ENCODE results near the gene ATG14. TPM values are rescaled to one million over a fixed set of nuclear protein-coding genes. Genes with fewer than 3 reads are reported as not detected.
"Not testable (repeated sequence)": the region's sequence is repeated elsewhere in the genome, so short reads cannot be mapped to it uniquely, and the experiment has no call there.

Gene ATG14
- total RNA-seq, 8 experiments from 2014 or later: 7.7 to 19.1 (median 13.6) TPM

GRCh38 chr14:55430024-55430690, 18.5 kb upstream of the ATG14 start:
- H3K4me1 ChIP-seq (replicated peaks in 1 of 2): no peaks in the 10 kb centered on the region
- 0 to 42% (median 23%) methylated on average over 1 of the region's 1 CpG; no CpG with 5 or more reads in 2 of the 10 experiments for WGBS, 10 experiments
- H3K27ac ChIP-seq: no peak overlapping the region
- no peak overlapping the region for H3K4me3 ChIP-seq
- peak in 4 of 8 experiments; percentile 43 to 95 (median 90) for ATAC-seq (replicated peaks in 6 of 8)
- in situ Hi-C loops (cut with MboI; ENCODE audit: low pct_unique_long_range_greater_than_20kb in 2 of 9, low sequenced_read_pairs in 9 of 9, unreplicated experiment in 9 of 9): loop anchor here in 2 of 9 experiments (25.0 kb wide), 3 partner anchors 157 to 1057 kb away; partner anchors contain the start of gene KTN1 (in 1 of the 2)

- ATAC-seq (replicated peaks in 6 of 8): no peak
- no peaks in the 10 kb centered on the region for H3K4me1 ChIP-seq (replicated peaks in 1 of 2)
- in situ Hi-C loops (cut with MboI; ENCODE audit: low pct_unique_long_range_greater_than_20kb in 2 of 9, low sequenced_read_pairs in 9 of 9, unreplicated experiment in 9 of 9): loop anchor here in 2 of 9 experiments (25.0 kb wide), 3 partner anchors 160 to 1060 kb away; partner anchors contain the start of gene KTN1 (in 1 of the 2)
- H3K4me3 ChIP-seq: no peak overlapping the region
- 60 to 97% (median 79%) methylated on average over 2 to 5 of the region's 7 CpGs; no CpG with 5 or more reads in 1 of the 10 experiments for WGBS, 10 experiments
- no peak overlapping the region for H3K27ac ChIP-seq
These were observed 15.8 kb upstream of the ATG14 start for GRCh38 chr14:55427439-55427838.

GRCh38 chr14:55426891-55427290, 15.3 kb upstream of the ATG14 start:
- no peak for ATAC-seq (replicated peaks in 6 of 8)
- 65 to 92% (median 80%) methylated on average over 1 to 4 of the region's 4 CpGs for WGBS, 10 experiments

GRCh38 chr14:55425091-55425490, 13.5 kb upstream of the ATG14 start:
- 86 to 100% (median 100%) methylated on average over 1 of the region's 1 CpG; no CpG with 5 or more reads in 7 of the 10 experiments for WGBS, 10 experiments
- H3K4me3 ChIP-seq: no peak overlapping the region
- in situ Hi-C loops (cut with MboI; ENCODE audit: low pct_unique_long_range_greater_than_20kb in 2 of 9, low sequenced_read_pairs in 9 of 9, unreplicated experiment in 9 of 9): loop anchor here in 2 of 9 experiments (25.0 kb wide), 3 partner anchors 162 to 1062 kb away; partner anchors contain the start of gene KTN1 (in 1 of the 2)
- H3K27ac ChIP-seq: no peak overlapping the region
- H3K4me1 ChIP-seq (replicated peaks in 1 of 2): no peaks in the 10 kb centered on the region
- no peak for ATAC-seq (replicated peaks in 6 of 8)

More at GRCh38 chr14:55426891-55427290, 15.3 kb upstream of the ATG14 start:
- in situ Hi-C loops (cut with MboI; ENCODE audit: low pct_unique_long_range_greater_than_20kb in 2 of 9, low sequenced_read_pairs in 9 of 9, unreplicated experiment in 9 of 9): loop anchor here in 2 of 9 experiments (25.0 kb wide), 3 partner anchors 160 to 1060 kb away; partner anchors contain the start of gene KTN1 (in 1 of the 2)
- no peaks in the 10 kb centered on the region for H3K4me1 ChIP-seq (replicated peaks in 1 of 2)
- no peak overlapping the region for H3K4me3 ChIP-seq
- H3K27ac ChIP-seq: no peak overlapping the region

GRCh38 chr14:55423969-55424368, 12.3 kb upstream of the ATG14 start:
- 0 to 75% (median 27%) methylated on average over 1 to 2 of the region's 2 CpGs for WGBS, 10 experiments
- no peaks in the 10 kb centered on the region for H3K4me1 ChIP-seq (replicated peaks in 1 of 2)
- no peak overlapping the region for H3K4me3 ChIP-seq
- in situ Hi-C loops (cut with MboI; ENCODE audit: low pct_unique_long_range_greater_than_20kb in 2 of 9, low sequenced_read_pairs in 9 of 9, unreplicated experiment in 9 of 9): no loop called here
- ATAC-seq (replicated peaks in 6 of 8): no peak
- H3K27ac ChIP-seq: no peak overlapping the region

GRCh38 chr14:55422338-55422737, 10.7 kb upstream of the ATG14 start:
- in situ Hi-C loops (cut with MboI; ENCODE audit: low pct_unique_long_range_greater_than_20kb in 2 of 9, low sequenced_read_pairs in 9 of 9, unreplicated experiment in 9 of 9); H3K4me3 ChIP-seq; H3K27ac ChIP-seq; ATAC-seq (replicated peaks in 6 of 8); H3K4me1 ChIP-seq (replicated peaks in 1 of 2): not testable (repeated sequence)
- WGBS, 10 experiments: 35 to 79% (median 76%) methylated on average over 2 to 9 of the region's 11 CpGs; no CpG with 5 or more reads in 3 of the 10 experiments

GRCh38 chr14:55419663-55420062, 8.0 kb upstream of the ATG14 start:
- 60 to 100% (median 85%) methylated on average over 1 of the region's 1 CpG; no CpG with 5 or more reads in 4 of the 10 experiments for WGBS, 10 experiments
- ATAC-seq (replicated peaks in 6 of 8): no peak

GRCh38 chr14:55418411-55418810, 6.8 kb upstream of the ATG14 start:
- no peaks in the 10 kb centered on the region for H3K4me1 ChIP-seq (replicated peaks in 1 of 2)
- in situ Hi-C loops (cut with MboI; ENCODE audit: low pct_unique_long_range_greater_than_20kb in 2 of 9, low sequenced_read_pairs in 9 of 9, unreplicated experiment in 9 of 9): no loop called here
- H3K27ac ChIP-seq: no peak overlapping the region
- WGBS, 10 experiments: 20 to 91% (median 49%) methylated on average over 2 to 6 of the region's 6 CpGs; no CpG with 5 or more reads in 1 of the 10 experiments
- H3K4me3 ChIP-seq: no peak overlapping the region
- no peak for ATAC-seq (replicated peaks in 6 of 8)

More at GRCh38 chr14:55419663-55420062, 8.0 kb upstream of the ATG14 start:
- Histone ChIP-seq H3K4me3 (no peak overlapping the region), H3K4me1 (replicated peaks in 1 of 2) (no peaks in the 10 kb centered on the region), H3K27ac (no peak overlapping the region)
- in situ Hi-C loops (cut with MboI; ENCODE audit: low pct_unique_long_range_greater_than_20kb in 2 of 9, low sequenced_read_pairs in 9 of 9, unreplicated experiment in 9 of 9): no loop called here

- H3K4me1 ChIP-seq (replicated peaks in 1 of 2): no peaks in the 10 kb centered on the region
- in situ Hi-C loops (cut with MboI; ENCODE audit: low pct_unique_long_range_greater_than_20kb in 2 of 9, low sequenced_read_pairs in 9 of 9, unreplicated experiment in 9 of 9): no loop called here
- ATAC-seq (replicated peaks in 6 of 8): no peak
These were observed 6.3 kb upstream of the ATG14 start for GRCh38 chr14:55417955-55418354.

GRCh38 chr14:55416866-55417265, 5.2 kb upstream of the ATG14 start:
- in situ Hi-C loops (cut with MboI; ENCODE audit: low pct_unique_long_range_greater_than_20kb in 2 of 9, low sequenced_read_pairs in 9 of 9, unreplicated experiment in 9 of 9): no loop called here
- no peak overlapping the region for H3K27ac ChIP-seq
- 0 to 94% (median 31%) methylated on average over 1 to 5 of the region's 5 CpGs for WGBS, 10 experiments
- no peak overlapping the region for H3K4me3 ChIP-seq
- ATAC-seq (replicated peaks in 6 of 8): peak in 3 of 8 experiments; percentile 54 to 69 (median 62)
- H3K4me1 ChIP-seq (replicated peaks in 1 of 2): no peaks in the 10 kb centered on the region

More at GRCh38 chr14:55417955-55418354, 6.3 kb upstream of the ATG14 start:
- no peak overlapping the region for H3K27ac ChIP-seq
- no peak overlapping the region for H3K4me3 ChIP-seq

GRCh38 chr14:55414551-55414950, 2.9 kb upstream of the ATG14 start:
- in situ Hi-C loops (cut with MboI; ENCODE audit: low pct_unique_long_range_greater_than_20kb in 2 of 9, low sequenced_read_pairs in 9 of 9, unreplicated experiment in 9 of 9): no loop called here
- H3K27ac ChIP-seq: no peak overlapping the region
- no peak for ATAC-seq (replicated peaks in 6 of 8)
- no peak overlapping the region for H3K4me3 ChIP-seq
- WGBS, 10 experiments: 7 to 100% (median 73%) methylated on average over 1 to 3 of the region's 3 CpGs
- peaks cover 5 to 8% of the 10 kb centered on the region in 2 donors for H3K4me1 ChIP-seq (replicated peaks in 1 of 2)

GRCh38 chr14:55412676-55413075, 1.0 kb upstream of the ATG14 start:
- in situ Hi-C loops (cut with MboI; ENCODE audit: low pct_unique_long_range_greater_than_20kb in 2 of 9, low sequenced_read_pairs in 9 of 9, unreplicated experiment in 9 of 9): no loop called here
- peak in 1 of 8 experiments; percentile 6 for ATAC-seq (replicated peaks in 6 of 8)
- 12 to 100% (median 77%) methylated on average over 1 to 5 of the region's 5 CpGs for WGBS, 10 experiments
- Histone ChIP-seq H3K4me1 (replicated peaks in 1 of 2) (peaks cover 5 to 8% of the 10 kb centered on the region in 2 donors), H3K4me3 (no peak overlapping the region), H3K27ac (no peak overlapping the region)

GRCh38 chr14:55410876-55411275, 754 bp downstream of the ATG14 start:
- Histone ChIP-seq H3K4me1 (replicated peaks in 1 of 2) (peaks cover 5 to 8% of the 10 kb centered on the region in 2 donors), H3K4me3 (peak overlapping the region; percentile 80 to 99 (median 91)), H3K27ac (no peak overlapping the region)
- ATAC-seq (replicated peaks in 6 of 8): no peak
- in situ Hi-C loops (cut with MboI; ENCODE audit: low pct_unique_long_range_greater_than_20kb in 2 of 9, low sequenced_read_pairs in 9 of 9, unreplicated experiment in 9 of 9): no loop called here
- 0 to 40% (median 10%) methylated on average over 2 to 4 of the region's 4 CpGs; no CpG with 5 or more reads in 1 of the 10 experiments for WGBS, 10 experiments
